Gastroesophageal sphincter (tissue), 4 donors: ENCODE data around the gene CXXC1. TPM values are rescaled to one million over a fixed set of nuclear protein-coding genes. Genes with fewer than 3 reads are reported as not detected.
A peak's percentile ranks its signal among the peaks of the same experiment; 100 is the strongest.
"Not testable (repeated sequence)": the region's sequence is repeated elsewhere in the genome, so short reads cannot be mapped to it uniquely, and the experiment has no call there.

Experiments used
- ATAC-seq: fragments of 150-250 bp; one replicate; pipeline ENCODE4 v1.9.1; 2016; ENCODE audit warnings: mild to moderate bottlenecking, moderate library complexity
- H3K27ac ChIP-seq, 4 donors: fragments of 200-600 bp; sonication (generic) in 3 of 4; 1 replicate in 3 of 4; 2 replicates in 1 of 4; pipeline ENCODE4 v1.5.1; 2016 to 2019
- H3K27me3 ChIP-seq: fragments of 200-600 bp; sonication (generic); one replicate; pipeline ENCODE4 v1.5.1; 2019
- H3K36me3 ChIP-seq, 2 donors: fragments of 200-600 bp; sonication (generic); one replicate each; pipeline ENCODE4 v1.5.1; 2019; ENCODE audit warnings: control low read depth in 1 of 2
- H3K4me1 ChIP-seq, 3 donors: fragments of 200-600 bp; sonication (generic); 1 replicate in 2 of 3; 2 replicates in 1 of 3; pipeline ENCODE4 v1.5.1; 2016 to 2019; ENCODE audit warnings: control low read depth in 2 of 3
- H3K4me3 ChIP-seq, 2 donors: fragments of 200-600 bp; sonication (generic); one replicate each; pipeline ENCODE4 v1.5.1; 2019; ENCODE audit warnings: mild to moderate bottlenecking in 1 of 2, moderate library complexity in 1 of 2
- H3K9me3 ChIP-seq, 3 donors: fragments of 200-600 bp; sonication (generic); one replicate each; pipeline ENCODE4 v1.5.1; 2017 to 2019; ENCODE audit warnings: control low read depth in 2 of 3
- EP300 ChIP-seq: sonication (generic); formaldehyde crosslinking; IDR thresholded peaks from one replicate; pipeline ENCODE4 v1.6.1; 2017; ENCODE audit warnings: antibody characterized with exemption, mild to moderate bottlenecking
- POLR2A ChIP-seq, 2 donors: fragments of 450-650 bp; IDR thresholded peaks; one replicate each; pipeline ENCODE4 v1.6.1; 2017; ENCODE audit warnings: antibody characterized with exemption in 2 of 2, mild to moderate bottlenecking in 2 of 2, moderate library complexity in 1 of 2
- POLR2AphosphoS5 ChIP-seq: sonication (generic); formaldehyde crosslinking; IDR thresholded peaks from one replicate; pipeline ENCODE4 v1.6.1; 2017; ENCODE audit warnings: antibody characterized with exemption
- WGBS, 2 donors: methylation state at CpG; one replicate each; pipeline ENCODE4 v1.1.5; 2018; ENCODE audit warnings: low coverage in 1 of 2; 5-methylcytosine and 5-hydroxymethylcytosine counted together
- total RNA-seq, 4 donors: library from RNA; depleted of rRNA; stranded (reverse); fragments of >200 nt; gene quantifications; one replicate each; pipeline ENCODE4 v1.1.0, GENCODE V29; 2016
- TF ChIP-seq, protein P1 (sequence below), 4 experiments: fragments of 200-600 bp in 2 of 4; fragments of 450-650 bp in 2 of 4; sonication (generic) in 1 of 4; IDR thresholded peaks; one replicate each; pipeline ENCODE4 v1.5.1; 2017 to 2019; ENCODE audit warnings: antibody characterized with exemption in 4 of 4, mild to moderate bottlenecking in 2 of 4, moderate library complexity in 2 of 4

CXXC1 gene
- total RNA-seq, 4 donors from 2014 or later, result 44.4 to 54.9 (median 51.5) TPM

DNA sequence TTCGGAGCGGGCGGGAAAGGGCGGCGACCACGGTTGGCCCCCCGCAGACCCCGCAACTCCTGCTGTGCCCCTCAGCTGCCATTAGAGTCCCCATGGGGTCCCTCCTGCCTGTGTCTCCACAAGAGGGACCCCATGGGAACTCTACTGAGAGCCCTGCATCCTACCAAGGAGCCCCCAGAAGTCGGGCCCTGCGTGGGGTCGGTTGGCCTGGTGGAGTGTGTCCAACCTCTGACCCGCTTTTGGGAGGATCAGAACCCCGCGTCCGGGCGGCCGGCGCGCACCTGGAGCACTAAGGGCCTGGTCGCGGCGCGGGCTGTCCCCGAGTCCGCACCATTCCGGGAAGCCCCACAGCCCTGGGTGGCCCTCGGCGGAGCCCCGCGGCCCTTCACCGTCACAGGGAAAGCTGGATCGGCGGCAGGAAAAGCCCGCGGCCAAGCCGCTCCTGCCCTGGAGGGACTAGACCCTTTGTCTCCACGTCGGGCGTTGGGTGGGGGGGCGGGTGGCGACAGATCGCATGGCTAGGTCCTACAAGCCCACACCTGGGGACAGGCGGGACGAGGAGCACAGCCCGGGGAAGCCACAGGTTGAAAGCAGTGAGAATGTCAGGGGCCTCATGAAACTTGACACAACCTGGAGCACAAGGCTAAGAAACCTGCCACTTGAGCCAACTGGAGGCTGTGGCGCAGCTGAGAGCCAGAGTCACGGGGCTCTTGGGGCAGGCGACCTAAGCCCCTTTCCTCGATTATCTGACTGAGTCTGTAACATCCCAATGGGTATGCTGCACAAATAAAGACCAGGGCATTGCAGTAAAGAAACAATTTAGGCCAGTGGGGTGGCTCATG lies 11.2 kb upstream of the CXXC1 start:
- Histone ChIP-seq H3K27me3 (peaks cover 57% of the 10 kb centered on the region), H3K36me3 (no peaks in the 10 kb centered on the region), H3K4me3 (peak overlapping the region in 1 of 2 donors; percentile 49), H3K27ac (no peak overlapping the region), H3K4me1 (peaks cover 0 to 15% (median 6%) of the 10 kb centered on the region in 3 donors), H3K9me3 (peaks cover 0 to 5% (median 0%) of the 10 kb centered on the region in 3 donors)
- TF ChIP-seq EP300, result no peak
- WGBS, 2 donors, result 92% methylated on average over 2 of the region's 49 CpGs; no CpG with 5 or more reads in 1 of the 2 donors
- ATAC-seq, result no peak

DNA sequence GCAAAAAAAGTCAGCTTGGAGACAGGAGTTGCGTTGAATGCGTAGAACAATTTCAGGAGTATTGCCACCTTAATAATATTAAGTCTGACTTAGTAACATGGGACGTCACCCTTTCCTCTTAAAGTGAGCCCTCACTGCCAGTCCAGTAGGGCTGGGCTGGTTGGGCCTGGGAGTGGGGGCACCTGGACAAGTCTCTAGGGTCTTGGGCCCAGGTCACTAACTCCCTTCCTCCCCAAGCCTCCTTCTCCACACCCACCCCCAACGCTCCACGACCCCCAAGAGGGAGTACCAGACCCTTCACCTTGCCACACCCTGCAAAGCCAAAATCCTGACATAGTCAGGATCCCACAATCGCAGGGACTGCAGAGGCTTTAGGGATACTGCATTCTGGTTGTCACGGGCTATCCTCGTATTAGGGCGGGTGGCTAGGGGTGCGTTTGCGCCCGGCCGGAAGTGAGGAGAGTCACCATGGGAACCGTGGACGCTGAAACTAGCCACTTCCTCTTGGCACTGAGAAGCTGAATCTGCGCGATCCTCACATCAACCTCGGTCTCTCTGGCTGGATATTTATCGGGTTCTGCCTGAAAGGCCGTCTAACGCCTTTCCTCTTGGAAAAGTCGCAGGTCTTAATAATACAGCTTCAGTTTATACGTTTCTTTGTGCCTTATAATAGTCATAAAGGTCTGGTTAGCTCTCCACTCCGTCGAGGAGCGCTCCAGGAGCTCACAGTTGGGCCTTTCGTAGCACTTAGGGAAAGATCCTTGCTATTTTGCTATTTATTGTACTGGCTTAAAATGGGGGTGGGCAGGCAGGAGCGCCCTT lies 10.3 kb upstream of the CXXC1 start:
- Histone ChIP-seq H3K9me3 (peaks cover 0 to 5% (median 0%) of the 10 kb centered on the region in 3 donors), H3K36me3 (no peaks in the 10 kb centered on the region), H3K27me3 (peaks cover 49% of the 10 kb centered on the region), H3K4me3 (peak overlapping the region; percentile 2 to 49), H3K4me1 (peaks cover 0 to 15% (median 6%) of the 10 kb centered on the region in 3 donors), H3K27ac (no peak overlapping the region)
- peak; percentile 85 for ATAC-seq
- TF ChIP-seq, protein P1, sequence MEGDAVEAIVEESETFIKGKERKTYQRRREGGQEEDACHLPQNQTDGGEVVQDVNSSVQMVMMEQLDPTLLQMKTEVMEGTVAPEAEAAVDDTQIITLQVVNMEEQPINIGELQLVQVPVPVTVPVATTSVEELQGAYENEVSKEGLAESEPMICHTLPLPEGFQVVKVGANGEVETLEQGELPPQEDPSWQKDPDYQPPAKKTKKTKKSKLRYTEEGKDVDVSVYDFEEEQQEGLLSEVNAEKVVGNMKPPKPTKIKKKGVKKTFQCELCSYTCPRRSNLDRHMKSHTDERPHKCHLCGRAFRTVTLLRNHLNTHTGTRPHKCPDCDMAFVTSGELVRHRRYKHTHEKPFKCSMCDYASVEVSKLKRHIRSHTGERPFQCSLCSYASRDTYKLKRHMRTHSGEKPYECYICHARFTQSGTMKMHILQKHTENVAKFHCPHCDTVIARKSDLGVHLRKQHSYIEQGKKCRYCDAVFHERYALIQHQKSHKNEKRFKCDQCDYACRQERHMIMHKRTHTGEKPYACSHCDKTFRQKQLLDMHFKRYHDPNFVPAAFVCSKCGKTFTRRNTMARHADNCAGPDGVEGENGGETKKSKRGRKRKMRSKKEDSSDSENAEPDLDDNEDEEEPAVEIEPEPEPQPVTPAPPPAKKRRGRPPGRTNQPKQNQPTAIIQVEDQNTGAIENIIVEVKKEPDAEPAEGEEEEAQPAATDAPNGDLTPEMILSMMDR (IDR thresholded peaks at IDR 0.05), result no peak
- WGBS, 2 donors, result 27 to 100% methylated on average over 1 to 9 of the region's 28 CpGs

DNA sequence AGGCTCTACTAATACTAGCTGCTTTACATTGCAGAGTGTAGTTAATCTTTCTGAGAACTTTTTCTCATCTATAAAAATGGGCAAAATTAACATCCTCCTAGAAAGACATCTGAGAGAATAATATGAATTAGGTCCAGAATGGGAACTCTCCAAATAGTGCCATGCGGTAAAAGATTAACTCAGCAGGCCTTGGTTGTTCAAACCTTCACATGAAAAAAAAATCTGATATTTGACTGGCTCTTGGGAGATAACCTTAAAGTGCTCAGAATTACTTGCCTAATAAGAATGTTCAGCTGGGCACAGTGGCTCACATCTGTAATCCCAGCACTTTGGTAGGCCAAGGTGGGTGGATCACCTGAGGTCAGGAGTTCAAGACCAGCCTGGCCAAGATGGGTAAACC lies 5.5 kb upstream of the CXXC1 start:
- Histone ChIP-seq H3K9me3 (no peaks in the 10 kb centered on the region), H3K4me3 (no peak overlapping the region), H3K27me3 (peaks cover under 1% of the 10 kb centered on the region), H3K27ac (no peak overlapping the region), H3K4me1 (peaks cover 0 to 14% (median 0%) of the 10 kb centered on the region in 3 donors), H3K36me3 (no peaks in the 10 kb centered on the region)
- TF ChIP-seq POLR2AphosphoS5, result no peak
- TF ChIP-seq EP300, result no peak
- TF ChIP-seq, protein P1 (IDR thresholded peaks at IDR 0.05), result no peak
- no peak for TF ChIP-seq POLR2A (IDR thresholded peaks at IDR 0.05)
- ATAC-seq, result no peak
- WGBS, 2 donors, result 80 to 100% methylated on average over 1 of the region's 1 CpG

DNA sequence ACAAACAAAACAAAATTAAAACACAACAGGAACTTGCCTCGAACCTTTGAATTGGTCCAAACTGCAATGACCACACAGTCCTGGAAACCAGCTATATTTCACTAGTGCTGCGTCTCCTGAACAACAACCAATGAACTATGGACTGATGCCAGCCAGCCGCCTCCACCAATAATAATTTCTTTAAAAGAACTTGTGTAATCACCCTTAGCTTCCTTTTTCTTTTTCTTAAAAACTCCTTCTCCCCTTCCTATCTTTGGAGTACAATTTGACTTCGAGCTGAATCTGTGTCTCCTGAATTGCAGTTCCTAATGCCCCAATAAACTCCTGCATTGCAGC lies 1.6 kb upstream of the CXXC1 start:
- no peak for ATAC-seq
- H3K4me1 ChIP-seq, result peaks cover 0 to 20% (median 0%) of the 10 kb centered on the region in 3 donors
- 82 to 100% methylated on average over 1 to 4 of the region's 4 CpGs for WGBS, 2 donors
- no peak overlapping the region for H3K4me3 ChIP-seq
- no peak overlapping the region for H3K27ac ChIP-seq
- peaks cover 0 to 20% of the 10 kb centered on the region in 2 donors for H3K36me3 ChIP-seq
- no peaks in the 10 kb centered on the region for H3K9me3 ChIP-seq
- TF ChIP-seq POLR2AphosphoS5, result no peak
- TF ChIP-seq, protein P1 (IDR thresholded peaks at IDR 0.05), result no peak
- no peak for TF ChIP-seq EP300
- no peak for TF ChIP-seq POLR2A (IDR thresholded peaks at IDR 0.05)
- no peaks in the 10 kb centered on the region for H3K27me3 ChIP-seq

DNA sequence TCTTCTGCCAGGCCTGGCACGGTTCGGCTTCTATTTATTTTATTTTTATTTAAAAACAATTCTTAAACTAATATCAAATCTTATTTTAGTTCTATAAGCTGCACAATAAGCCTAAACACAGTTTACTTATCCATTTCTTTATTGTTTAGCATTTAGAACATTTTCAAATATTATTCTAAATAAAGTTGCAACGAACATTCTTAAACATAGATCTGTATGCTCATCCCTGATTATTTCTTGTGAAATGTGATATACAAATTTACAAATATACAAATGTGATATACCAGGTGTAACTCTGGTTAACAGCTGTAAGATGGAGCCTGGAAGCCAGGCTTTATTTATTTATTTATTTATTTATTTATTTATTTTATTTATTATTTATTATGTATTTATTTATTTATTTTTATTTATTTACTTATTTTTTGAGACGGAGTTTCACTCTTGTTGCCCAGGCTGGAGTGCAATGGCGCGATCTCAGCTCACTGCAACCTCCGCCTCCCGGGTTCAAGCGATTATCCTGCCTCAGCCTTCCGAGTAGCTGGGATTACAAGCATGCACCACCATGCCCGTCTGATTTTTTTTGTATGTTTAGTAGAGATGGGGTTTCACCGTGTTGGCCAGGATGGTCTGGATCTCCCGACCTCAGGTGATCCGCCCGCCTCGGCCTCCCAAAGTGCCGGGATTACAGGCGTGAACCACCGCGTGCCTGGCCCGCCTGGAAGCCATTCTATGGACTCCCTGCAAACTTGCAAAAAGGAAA lies 1.0 kb upstream of the CXXC1 start:
- not testable (repeated sequence) for ATAC-seq

More for the DNA sequence above, 1.0 kb upstream of the CXXC1 start:
- Histone ChIP-seq H3K27ac (peak overlapping the region; percentile 61 to 96 (median 90)), H3K4me1 (peaks cover 0 to 20% (median 0%) of the 10 kb centered on the region in 3 donors), H3K4me3 (peak overlapping the region; percentile 52 to 77), H3K36me3 (peaks cover 0 to 26% of the 10 kb centered on the region in 2 donors)
- WGBS, 2 donors, result 12 to 65% methylated on average over 2 to 13 of the region's 21 CpGs
- H3K27me3 ChIP-seq, H3K9me3 ChIP-seq: not testable (repeated sequence)
